ENCODE data around the gene POM121C.
"Not testable (repeated sequence)": the region's sequence is repeated elsewhere in the genome, so short reads cannot be mapped to it uniquely, and the experiment has no call there.

Gene POM121C

DNA sequence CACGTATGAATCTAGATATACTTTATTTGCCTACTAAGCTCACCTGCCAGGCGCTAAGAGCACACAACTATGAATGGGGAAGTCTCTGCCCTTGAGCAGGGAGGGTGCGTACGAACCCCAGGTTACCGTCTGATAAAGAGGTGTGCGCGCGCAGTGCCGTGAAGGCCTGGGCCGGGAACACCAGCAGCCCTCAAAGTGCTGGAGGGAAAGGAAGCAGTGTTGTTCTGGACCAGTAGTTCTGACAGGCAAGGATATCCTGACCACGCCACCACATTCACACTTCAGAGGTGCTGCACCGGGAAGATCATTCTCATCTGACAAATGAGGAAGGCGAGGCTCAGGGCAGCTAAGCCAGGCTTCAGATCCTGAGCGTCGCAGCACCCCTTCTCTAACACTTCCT lies 62.6 kb downstream of the POM121C start:
- not testable (repeated sequence) for DNase-seq (ENCODE audit: low read depth)

DNA sequence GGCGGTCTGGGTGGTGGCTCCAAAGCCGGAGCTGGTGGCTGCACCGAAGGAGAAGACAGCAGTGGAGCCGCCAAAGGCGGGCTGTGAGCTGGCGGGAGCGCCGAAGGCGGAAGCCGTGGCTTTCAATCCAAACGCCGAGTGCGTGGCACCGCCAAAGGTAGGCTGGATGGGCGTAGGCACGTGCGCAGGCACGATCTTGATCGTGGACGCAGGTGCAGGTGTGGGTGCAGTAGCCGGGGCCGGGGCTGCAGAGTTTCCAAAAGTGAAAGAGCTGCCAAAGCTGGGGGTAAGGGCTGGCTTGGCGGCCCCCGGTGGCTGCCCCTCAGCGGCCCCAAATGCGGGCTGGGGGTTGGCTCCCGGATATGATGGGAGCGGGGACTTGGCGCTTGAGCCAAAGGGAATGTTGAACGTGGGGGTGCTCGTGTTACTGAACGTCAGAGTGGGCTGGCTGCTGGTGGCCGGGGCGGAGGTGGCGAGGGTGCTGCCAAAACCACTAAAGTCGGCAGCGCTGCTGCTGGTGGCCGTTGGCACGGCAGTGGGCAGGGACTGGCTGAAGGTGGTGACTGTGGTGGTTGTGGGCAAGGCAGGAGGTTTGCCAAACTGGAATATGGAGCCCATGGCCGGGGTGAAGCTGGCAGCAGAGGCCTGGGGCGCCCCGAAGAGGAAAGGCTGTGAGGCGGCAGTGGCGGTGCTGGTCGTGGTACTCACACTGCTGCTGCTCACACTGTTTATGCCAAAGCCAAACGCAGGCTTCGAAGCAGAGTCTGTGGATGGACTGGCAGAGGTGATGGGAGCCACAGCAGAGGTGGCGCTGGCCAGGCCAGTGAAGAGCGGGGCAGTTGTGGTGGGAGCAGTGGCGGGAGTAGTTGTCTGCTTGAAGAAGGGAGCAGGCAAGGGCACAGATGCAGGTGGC lies 64.0 kb downstream of the POM121C start:
- not testable (repeated sequence) for DNase-seq (ENCODE audit: low read depth)

DNA sequence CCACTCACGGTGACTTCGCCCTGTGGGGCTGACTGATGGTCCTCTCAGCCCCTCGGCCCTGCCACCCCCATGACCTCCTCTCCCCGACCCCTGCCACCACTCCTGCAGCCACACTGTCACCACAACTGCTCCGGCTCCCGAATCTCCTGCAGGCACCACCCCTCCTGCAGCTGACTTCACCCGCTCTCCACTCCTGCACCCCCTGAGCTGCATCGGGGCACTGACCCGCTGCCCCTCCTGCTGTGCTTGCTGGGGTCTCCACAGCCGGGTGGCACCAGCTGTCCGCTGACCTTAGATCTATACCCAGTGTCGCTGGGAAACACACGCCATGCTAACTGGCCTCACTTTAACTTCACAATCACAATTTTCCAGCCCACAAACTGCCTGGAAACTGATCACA lies 65.9 kb downstream of the POM121C start:
- DNase-seq (ENCODE audit: low read depth), result not testable (repeated sequence)

DNA sequence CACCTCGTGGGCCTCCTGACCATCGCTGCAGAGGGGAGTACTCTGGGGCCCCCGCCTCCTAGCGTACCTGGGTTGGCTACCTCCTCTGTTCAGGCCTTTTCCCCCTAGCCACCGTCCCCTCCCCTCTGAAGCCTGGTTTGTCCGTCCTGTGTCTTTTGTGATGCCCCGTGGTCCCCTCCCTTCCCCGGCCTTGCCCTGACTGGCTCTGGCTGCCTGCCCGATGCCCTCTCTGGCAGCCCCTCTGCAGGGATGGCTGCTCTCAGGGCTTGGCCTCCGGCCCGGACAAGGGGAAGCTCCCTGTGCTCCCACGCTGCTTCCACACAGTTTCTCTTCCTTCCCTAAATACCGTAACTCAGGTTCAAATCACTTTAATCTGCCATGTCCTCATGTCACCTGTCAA lies 66.4 kb downstream of the POM121C start:
- not testable (repeated sequence) for DNase-seq (ENCODE audit: low read depth)

DNA sequence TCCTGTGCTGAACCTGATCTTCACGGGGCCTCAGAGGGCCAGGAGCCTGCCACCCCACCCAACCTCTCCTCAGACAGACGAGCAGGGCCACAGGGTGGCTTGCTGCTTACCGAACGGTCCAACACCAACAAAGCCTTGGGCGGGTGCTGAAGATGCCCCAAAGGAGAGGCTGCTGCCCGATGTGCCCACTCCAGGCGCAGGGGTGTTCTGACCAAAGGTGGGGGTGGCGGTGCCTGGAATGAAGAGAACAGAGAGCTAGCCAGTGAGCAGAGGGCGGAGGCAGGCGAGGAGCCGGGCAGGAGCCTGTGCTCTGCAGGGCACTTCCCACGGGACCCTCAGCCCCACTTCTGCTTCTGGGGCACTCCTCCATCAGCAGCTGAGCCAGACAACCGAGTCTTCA lies 66.9 kb downstream of the POM121C start:
- not testable (repeated sequence) for DNase-seq (ENCODE audit: low read depth)

DNA sequence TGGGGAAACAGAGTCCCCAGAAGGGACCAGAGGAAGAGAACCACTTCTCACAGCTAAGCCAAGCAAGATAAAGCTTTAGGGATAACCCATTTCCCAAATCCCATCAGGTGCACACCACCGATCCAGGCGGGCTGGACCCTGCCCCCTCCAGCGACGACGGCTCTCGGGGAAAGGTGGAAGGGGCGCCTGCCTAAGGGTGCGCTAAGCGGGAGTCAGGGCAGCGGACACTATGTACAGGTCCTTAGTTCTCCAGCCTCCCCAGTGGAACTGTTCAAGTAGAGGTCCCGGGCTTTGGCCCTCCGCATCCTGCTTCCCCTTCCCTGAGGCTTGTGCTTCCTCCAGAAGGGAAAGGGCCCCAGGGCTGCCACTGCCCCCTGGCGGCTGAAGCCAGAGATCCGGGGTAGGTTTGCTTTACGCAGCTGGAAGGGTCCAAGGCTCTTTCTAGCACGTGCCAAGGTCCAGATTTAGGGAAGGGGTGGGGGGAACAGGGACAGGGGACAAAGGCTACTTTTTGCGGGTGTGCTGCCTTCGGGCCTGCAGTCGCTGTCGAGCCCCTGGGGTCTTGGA lies 67.7 kb downstream of the POM121C start:
- not testable (repeated sequence) for DNase-seq (ENCODE audit: low read depth)

DNA sequence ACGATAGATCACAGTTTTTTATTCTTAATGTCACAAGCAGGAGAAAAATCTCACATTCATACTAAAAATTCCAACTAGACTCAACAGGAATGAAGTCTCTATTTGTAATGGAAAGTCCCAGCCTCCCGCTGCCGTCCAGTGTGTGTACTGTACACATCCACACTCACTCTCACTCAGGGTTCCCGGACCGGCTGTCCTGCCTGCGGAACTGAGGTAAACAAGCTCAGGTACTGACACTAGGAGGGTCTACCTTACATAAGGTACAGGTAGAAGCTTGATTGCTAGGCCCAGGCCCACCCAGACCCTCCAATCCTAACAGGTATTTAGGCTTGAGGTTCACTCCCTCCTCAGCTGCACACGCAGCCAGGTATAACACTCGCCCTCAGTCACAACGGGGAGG lies 69.3 kb downstream of the POM121C start:
- DNase-seq (ENCODE audit: low read depth), result not testable (repeated sequence)

DNA sequence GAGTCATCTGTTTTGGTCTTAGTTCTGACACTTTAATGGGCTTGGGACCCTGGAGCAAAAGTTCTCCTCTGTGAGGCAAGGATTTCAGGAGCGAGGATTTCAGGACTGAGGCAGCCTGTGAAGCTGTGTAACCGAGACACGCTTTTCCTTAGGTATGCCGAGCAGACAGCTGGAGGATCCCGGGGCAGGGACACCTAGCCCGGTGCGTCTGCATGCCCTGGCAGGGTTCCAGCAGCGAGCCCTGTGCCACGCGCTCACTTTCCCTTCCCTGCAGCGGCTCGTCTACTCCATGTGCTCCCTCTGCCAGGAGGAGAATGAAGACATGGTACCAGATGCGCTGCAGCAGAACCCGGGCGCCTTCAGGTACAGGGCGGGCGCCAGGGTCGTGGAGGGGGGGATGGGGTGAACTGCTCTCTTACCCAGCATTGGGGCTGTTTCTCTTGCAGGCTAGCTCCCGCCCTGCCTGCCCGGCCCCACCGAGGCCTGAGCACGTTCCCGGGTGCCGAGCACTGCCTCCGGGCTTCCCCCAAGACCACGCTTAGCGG lies 70.2 kb downstream of the POM121C start:
- DNase-seq (ENCODE audit: low read depth), result not testable (repeated sequence)

DNA sequence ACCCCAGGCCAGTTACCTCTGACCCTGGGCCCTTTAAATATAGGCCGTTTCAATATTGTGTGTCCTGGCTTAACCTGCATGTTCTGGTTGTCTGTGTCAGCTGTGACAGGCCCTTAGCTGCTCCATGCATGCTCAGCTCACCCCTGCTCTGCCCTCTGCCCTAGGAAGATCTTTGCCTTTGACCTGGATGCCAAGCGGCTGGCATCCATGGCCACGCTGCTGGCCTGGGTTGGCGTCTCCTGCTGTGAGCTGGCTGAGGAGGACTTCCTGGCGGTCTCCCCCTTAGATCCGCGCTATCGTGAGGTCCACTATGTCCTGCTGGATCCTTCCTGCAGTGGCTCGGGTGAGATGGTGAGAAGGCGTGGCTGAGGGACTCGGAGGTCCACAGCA lies 70.7 kb downstream of the POM121C start:
- DNase-seq (ENCODE audit: low read depth), result not testable (repeated sequence)

DNA sequence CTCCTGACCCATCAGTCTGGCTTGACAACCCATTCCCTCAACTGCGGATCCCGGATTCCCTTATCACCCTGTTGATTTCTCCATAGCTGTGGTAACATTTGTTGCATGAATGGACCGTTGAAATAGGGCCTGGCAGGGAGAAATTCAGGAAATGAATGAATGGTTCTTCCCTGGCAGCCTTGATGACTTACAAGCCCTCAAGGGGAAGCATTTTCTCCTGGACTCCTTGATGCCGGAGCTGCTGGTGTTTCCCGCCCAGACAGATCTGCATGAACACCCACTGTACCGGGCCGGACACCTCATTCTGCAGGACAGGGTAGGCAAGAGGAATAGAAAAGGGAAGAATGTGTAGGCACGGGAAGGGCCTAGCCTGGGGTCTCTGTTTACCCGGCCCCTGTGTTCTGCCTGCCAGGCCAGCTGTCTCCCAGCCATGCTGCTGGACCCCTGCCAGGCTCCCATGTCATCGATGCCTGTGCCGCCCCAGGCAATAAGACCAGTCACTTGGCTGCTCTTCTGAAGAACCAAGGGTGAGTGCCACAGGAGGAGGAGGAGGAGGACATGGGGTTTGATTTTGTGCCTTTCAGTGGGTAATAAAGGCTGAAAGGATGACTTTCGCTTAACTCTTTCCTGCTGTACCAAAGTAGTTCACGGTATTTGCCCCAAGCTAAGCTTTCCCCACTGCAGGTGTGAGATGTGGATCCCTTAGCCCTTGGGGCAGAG lies 71.2 kb downstream of the POM121C start:
- not testable (repeated sequence) for DNase-seq (ENCODE audit: low read depth)

DNA sequence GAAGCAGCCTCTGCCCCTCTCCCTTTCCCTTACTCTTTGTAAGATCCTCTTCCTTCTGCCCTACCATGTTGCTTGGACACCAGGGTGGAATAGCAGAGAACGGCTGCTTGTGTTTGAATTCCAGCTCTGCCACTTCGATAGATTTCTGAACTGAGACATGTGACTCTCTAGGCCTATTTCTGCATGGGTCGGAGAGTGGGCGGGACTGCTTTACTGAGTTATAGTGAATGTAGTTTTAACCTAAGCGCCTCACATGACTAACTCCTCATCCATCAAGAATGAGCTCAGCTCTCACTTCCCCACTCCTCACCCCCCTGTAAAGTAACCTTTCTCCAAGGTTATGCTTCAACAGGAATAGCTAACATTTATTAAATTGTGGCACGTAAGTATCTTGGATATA lies 71.9 kb downstream of the POM121C start:
- DNase-seq (ENCODE audit: low read depth), result not testable (repeated sequence)

DNA sequence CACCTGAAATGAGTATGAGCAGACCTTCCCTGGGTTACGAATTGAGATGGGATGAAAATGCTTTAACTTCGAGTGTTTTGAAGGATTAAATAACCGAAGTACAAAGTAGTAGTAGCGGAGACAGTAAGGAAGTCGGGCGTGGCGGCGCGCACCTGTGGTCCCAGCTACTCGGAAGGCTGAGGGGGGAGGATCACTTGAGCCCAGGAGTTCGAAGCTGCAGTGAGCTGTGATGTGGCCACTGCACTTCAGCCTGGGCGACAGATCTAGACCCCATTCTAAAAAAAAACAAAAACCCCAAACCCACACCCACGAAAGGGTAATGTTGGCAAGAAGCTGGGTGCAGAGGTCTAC lies 75.3 kb downstream of the POM121C start:
- DNase-seq (ENCODE audit: low read depth), result not testable (repeated sequence)

DNA sequence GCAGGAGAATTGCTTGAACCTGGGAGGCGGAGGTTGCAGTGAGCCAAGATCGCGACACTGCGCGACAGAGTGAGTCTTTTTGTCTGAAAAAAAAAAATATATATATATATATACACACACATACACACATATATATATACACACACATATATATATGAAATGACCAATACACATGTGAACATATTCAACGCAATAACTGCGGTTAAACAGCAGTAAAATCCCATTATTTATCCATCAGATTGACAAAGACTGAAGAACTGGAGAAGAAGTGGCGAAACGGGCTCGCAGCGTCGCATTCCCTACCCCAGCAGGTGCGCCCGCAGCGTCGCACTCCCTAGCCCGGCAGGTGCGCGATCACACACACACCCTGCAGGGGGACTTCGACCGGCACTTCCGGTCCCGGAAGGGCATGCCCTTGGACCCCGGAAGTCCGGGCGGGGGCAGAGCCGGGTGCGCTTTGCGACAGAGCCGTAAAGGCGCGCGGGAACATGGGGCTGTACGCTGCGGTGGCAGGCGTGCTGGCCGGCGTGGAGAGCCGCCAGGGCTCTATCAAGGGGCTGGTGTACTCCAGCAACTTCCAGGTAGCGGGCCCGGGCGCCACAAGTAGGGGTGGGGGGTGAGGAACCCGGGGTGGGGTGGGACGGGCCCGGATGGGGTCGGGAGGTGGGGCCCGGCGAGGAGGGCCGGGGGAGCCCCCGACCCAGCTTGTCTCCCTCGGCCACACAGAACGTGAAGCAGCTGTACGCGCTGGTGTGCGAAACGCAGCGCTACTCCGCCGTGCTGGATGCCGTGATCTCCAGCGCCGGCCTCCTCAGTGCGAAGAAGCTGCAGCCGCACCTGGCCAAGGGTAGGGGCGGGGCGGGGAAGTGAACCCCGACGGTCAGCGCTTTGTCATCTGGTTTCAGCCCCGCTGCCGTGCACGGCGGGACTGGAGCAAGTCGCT lies 75.9 kb downstream of the POM121C start:
- not testable (repeated sequence) for DNase-seq (ENCODE audit: low read depth)

DNA sequence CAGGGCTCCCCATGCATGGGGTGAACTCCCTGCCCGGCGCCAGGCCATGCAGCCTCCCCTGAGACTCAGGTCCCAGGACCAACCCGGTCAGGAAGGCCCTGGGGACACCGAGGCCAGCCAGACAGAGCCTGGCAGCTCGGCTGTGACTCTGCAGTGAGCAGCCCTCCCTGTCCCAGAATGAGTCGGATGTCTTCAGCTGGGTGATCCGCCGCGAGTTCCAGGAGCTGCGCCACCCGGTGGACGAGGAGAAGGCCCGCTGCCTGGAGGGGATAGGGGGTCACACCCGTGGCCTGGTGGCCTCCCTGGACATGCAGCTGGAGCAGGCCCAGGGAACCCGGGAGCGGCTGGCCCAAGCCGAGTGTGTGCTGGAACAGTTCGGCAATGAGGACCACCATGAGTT lies 81.4 kb downstream of the POM121C start:
- not testable (repeated sequence) for DNase-seq (ENCODE audit: low read depth)

DNA sequence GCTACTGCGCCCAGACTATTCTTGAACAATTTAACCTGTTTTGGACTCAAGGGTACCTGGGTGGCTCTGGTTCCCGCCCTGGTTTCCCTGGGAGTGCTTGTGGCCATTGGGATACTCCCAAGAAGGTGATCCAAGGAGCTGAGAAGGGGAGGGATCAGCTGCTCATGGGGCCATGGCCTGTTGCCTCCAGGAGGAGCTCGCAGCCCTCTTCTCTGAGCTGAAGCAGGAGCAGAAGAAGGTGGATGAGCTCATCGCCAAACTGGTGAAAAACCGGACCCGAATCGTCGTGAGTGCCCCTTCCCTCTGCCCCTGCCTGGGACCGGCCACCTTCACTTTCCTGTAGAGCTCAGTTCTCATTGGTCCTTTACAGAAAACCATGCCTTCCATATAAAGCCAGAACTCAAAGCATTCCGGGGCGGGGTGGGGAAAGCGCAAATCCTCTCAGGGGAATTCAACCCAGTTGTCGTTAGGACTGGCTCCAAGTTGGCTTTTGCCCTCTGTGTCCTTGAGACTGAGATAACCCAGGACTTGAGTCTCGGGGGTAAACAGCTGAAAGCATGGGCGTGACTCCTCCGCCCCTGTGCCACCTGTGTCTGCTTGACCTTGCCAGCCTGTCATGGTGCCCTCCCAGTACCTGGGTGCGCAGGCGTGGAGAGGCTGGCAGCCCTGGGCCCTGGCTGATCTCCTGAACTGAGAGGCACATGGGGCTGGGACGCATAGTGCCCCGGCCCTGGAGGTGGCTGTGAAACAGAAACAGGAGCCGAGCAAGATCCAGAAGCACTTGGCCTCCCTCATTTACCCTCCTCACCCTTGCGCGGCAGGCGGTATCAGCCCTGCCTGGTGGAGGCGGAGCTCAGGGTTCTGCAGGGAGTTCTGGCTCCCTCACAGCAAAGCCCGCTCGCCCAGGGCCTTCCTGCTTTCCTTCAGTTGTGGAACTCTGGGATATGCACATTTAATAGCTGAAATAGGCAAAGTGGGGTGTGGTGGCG lies 82.3 kb downstream of the POM121C start:
- DNase-seq (ENCODE audit: low read depth), result not testable (repeated sequence)

DNA sequence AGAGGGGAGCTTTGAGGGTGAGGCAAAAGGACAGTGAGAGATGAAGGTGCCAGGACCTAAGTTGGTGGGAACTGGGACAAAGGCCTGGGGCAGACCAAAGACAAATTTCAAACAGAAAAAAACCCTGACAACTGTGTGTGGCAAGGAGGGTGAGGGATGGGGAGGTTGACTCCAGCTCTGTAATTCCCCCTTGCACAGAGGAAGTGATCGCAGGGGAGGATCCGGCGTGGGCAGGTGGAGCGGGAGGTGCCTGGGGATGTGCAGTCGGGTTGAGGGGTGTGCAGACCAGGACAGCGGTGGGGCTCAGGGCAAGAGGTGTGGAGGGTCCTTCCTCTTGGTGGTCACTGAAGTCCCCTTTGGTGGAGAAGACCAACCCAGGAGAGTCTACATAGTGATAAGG lies 85.5 kb downstream of the POM121C start:
- DNase-seq (ENCODE audit: low read depth), result not testable (repeated sequence)

DNA sequence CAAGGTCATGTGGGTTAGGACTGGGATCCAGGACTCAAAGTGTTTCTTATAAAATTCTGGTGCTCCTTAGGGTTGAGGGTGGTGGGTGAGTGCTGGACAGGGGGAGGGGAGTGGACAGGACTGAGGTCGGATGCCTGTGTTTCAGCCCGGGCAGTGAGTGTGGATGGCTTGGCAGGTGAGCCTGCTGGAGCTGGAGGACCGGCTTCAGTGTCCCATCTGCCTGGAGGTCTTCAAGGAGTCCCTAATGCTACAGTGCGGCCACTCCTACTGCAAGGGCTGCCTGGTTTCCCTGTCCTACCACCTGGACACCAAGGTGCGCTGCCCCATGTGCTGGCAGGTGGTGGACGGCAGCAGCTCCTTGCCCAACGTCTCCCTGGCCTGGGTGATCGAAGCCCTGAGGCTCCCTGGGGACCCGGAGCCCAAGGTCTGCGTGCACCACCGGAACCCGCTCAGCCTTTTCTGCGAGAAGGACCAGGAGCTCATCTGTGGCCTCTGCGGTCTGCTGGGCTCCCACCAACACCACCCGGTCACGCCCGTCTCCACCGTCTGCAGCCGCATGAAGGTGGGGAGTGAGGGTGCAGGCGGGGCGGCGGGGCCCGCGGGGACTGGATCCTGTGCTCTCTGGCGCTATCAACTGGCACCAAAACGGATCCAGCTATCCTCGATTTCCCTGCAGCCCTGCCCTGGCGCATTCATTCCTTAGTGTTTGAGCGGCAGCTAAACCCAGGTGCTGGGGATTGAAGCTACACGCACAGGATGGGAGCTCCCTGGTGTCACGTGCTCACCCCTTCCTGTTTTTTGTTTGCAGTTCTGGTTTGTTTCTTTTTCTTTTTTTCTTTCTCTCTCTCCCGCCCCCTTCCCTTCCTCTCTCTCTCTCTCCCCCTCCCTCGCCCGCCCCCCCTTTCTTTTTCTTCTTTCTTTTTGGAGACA lies 87.1 kb downstream of the POM121C start:
- DNase-seq (ENCODE audit: low read depth), result not testable (repeated sequence)

DNA sequence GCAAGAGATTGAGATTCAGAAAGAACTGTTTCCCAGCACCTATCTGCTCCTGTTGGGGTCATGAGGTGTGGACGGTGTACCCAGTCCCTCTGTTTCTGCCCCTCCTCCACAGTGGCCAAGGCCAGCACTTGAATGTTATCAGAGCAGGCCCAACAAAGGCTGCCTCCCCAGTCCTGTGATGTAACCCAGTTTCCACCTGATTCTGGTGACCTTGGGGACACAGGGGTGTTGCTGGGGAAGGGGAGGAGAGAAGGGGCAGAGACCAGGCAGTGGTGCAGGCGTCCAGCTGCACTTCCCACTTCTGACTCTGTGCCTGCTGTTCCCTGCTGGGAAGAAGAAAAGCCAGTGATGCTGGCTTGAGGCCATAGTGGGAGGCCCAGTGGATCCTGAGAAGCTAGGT lies 88.2 kb downstream of the POM121C start:
- DNase-seq (ENCODE audit: low read depth), result not testable (repeated sequence)

DNA sequence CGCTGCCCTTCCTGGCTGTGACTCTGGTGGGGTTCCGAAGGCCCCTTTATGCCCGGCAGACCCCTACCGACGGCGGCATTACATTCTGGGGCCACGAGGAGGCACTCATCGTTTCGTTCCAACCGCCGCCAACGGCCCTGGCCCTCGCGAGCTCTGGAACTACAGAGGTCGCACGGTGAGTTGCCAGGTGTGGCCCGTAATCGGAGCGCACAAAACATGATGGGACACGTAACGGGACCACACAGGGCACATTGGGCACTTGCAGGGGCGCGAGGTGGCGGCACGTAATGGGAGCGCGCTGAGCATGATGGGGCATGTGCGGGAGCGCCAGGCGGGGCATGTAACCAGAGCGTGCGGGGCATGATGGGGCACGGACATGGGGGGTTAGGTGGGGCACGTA lies 90.8 kb downstream of the POM121C start, which contains the start of gene TRIM73:
TRIM73 (plus strand) TSS at position 301 of the 400 bp plus-strand sequence. CDS start 3,305 bp downstream, outside the sequence.
- not testable (repeated sequence) for DNase-seq (ENCODE audit: low read depth)

All from fibroblast of the conjunctiva (primary cell).